NCI-H2227 (cell line): ENCODE data around the gene FAM124A.

Experiments
- DNase-seq: peaks from one replicate; lab custom pipeline; 2025; ENCODE audit not compliant: unreplicated experiment; lab: John Stamatoyannopoulos, UW

The FAM124A gene

DNA sequence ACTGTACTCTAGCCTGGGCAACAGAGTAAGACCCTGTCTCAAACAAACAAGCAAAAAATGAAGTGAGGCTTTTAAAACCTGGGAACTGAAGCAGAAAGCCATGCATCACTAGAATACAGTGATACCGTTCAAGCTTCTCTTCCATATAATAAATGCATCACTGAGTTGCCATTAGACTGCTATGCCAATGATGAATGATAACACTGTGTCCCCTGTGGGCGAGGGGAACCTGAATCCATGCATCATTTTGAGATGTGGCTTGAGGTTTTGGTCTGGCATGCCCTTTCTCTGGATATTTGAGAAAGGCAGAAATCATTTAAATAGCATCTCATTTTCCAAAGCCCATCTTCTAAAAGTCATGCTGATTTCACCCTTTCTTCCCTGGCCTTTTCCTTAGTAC is 1.5 kb upstream of the FAM124A start:
- no peak for DNase-seq

DNA sequence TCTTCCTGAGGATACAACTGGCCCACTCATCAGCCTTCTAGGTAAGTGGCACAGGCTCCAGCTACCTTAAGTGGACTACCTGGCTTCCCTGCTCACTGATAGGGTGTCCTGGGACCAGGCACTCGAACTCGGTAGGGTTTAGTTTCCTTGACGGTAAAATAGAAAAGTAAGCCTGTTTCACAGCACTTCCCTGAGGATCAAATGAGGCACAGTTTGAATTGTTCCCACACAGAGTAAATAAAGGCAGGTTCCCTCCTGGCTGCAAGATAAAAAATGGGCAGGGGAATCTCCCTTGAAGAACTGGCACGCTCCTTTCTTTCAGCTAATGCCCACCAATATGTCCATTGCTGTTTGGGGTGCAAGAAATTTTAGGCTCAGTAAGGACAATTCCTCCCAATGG is 1.1 kb upstream of the FAM124A start:
- DNase-seq: no peak

DNA sequence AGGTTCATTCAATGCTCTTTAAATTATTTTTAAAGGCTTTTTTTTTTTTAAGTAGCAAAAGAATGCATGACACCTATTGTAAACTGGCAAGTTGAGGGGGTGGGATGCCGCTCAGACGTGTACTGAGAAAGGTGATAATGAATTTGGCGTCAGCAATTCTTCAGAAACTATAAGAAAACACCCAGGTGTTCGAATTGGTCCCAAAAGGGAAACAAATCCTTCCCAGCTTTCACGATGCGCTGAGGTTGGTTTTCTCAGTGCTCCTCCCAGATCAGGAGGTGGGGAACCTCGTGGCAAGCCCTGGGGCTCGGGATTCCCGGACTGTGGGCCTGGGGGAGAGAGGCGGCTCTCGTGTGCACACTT is 543 bp upstream of the FAM124A start:
- peak; percentile 47 for DNase-seq

DNA sequence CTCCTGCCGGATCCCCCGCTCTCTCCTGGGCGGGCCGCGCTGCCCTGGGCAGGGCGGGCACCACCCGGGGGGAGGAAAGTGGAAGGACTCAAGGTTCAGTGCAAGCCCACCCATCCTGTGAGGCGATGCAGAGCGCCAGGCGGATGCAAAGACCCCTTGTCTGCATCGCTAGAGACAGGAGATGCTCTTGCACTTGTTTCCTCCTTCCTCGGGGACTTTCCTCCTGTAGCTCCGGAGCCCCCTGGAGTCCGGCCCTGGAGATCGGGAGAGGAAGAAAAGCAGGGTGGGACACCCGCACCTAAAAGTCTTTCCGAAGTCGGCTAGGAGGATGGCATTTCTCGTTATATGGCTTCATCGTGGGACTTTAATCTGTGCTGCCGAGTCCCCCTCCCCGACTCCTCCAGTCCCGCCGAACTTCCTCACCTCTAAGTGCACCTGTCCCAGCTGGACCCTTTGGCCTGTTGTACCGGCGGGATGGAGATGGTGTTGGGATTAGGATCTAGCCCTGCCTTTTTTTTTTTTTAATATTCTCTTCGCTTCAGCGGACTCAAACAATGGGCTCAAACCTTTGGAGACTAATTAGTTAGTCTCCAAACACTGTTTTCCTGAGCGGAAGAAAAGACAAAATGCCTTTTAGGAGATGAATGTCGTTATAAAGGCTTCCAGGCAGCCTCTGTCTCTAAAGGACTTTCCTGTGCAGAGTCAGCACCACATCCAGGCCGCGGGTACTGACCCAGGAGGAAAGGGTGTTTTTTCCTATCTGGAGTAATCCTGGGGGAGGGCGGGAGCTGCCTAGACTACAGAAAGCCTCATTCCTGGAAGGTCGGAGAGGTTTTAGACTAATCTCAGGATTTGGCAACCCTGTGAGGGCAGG is 725 bp downstream of the FAM124A start:
- DNase-seq: peak; percentile 26

DNA sequence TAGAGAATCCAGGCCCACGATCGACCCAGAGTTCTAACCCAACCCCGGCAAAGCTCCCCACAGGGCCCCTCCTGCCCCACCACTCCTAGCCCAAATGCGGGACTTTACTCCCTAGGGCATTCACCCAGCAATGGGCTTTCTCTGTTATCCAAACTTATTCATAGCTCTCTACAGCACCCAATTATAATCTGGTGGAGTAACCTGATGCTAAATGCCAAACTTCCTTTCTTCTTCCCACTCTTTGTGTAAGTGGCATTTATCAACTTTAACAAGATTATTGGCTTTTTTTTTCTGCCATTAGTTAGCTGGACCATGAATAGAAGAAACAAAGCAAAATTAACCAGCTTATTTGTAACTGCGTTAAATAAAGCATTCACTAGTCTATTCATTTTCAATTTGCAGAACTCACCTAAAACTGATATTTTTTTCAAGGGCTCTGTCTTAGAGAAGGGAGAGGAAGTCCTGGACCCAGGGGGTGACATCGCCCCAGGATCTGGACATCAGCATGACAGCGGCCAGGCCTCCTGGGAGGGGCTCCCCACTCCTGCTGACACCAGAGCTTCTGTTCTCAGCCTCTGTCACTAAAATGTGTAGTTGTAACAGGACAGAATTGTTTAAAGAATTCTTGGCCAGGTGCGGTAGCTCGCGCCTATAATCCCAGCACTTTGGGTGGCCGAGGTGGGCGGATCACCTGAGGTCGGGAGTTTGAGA is 1.5 kb downstream of the FAM124A start:
- DNase-seq: no peak

DNA sequence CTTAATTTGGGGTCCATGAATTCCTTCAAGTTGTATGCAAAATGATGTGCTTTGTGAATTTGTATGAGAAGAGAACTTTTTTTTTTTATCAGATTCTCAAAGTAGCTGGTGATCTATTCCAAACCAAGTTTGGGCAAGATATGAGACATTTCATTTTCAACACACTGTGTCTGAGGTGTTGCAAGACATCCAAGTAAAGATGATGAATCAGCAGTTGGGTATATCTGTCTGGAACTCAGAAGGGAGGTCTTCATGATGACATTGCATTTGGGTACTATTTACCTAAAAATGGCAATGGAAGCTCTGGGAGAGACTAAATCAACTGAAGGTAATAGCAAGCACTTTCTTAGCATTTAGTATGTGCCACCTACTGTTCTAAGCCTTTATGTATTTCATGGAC is 2.8 kb downstream of the FAM124A start:
- DNase-seq: no peak

DNA sequence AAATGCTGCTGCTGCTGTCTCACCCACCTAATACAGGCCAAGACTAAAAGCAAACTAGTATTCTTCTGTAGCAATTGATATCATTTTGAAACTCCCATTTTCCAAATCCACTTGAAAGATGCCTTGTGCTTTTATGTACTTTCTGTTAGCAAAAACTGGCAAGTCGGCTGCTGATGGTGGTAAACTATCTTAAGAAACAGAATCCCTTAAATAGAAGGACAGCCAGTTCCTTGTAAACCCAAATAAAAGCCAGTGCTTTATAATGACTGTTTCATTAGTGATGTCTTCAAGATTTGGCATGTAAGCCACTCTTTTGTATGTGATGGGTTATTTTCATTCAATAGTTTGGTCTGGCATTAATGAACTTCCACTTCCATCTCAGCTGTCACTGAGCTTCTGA is 5.2 kb downstream of the FAM124A start:
- DNase-seq: no peak

DNA sequence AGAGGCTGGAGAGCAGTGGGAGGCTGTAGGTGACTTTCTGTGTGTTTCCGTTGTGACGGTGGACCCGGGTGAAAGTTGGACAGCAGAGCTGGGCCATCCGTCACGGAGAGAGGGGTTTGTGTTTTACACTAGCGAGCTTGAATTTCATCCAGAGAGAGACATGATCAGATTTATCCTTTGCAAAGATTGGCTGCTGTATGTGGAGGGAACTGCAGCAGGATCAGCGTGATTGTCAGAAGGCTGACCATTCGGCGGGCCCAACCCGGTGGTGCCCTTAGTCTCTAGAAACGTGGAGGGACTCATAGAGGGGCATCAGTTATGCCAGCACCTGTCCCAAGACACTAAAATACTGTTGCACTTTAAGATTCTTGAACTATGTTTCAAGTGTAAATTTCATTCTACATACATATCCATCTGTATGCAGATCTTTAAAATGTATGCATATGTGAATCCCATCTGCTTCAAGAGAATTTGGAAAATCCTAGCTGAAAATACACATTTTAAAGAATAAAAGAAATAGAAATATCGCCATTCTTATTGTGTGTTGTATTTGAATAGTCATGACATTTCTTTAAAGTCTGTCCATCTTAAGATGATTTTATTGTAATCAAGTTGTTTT is 7.0 kb downstream of the FAM124A start:
- no peak for DNase-seq

DNA sequence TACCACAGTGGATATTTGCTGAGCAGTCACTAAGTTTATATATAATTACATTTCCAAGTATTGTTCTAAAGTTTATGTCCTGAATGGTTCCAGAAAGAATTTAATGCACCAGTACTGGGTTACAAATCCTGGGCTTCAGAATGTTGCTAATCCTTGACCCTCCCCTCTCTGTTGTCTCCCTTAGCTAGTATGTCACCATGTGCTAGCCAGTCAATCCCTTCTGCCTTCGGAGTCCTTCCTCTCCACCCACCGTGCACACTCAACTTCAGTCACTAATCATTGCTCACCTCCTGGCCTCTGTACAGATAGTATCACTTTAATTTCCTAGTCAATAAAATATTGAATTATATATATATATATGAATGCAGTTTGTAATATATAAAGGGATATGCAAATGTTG is 7.5 kb downstream of the FAM124A start:
- DNase-seq: no peak

DNA sequence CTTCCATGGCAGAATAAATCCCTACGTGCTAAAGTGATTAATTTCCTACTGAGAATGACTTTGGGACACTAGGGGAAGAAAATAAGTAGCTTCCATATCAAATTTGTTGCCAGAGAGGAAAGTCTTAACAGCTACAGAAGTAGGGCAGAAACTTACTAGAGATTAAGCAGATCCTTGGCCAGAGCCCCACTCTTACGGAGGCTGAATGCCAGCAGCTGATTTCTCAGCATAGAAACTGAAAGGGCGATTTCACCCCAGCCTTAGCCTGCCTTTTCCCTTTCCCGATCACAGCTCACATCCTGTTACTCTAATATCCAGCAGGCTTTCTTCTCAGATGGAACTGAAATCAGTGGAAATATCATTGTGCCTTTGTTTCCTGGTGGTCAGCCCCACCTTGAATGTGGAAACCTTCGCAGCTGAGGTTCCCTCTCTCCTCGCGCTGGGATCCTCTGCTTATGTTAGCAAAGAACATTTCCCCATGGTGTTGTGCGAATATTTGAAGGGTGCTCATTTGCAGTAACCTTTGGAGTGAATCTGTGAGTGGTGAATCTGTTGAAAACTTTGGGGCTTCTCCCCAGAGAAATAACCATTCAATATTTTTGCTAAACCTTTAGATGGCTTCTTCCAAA is 8.4 kb downstream of the FAM124A start:
- DNase-seq: no peak

DNA sequence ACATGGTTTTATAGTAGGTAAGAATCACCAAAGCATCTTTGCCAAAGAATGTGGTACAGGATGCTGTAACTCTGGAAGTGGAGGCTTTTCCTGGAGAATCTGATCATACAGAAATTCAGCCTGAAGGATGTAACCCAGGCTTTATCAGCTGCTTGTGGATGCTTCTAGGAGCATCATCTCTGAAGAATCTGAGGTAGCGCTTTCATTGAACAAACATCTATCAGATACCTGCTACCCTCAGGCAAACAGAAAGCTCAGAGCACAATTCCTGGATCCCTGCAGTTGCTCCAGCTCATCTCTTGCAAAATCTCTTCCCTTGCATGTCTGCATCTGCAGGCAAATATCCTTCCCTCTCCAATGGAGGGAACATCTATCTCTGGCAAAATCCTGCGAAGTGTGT is 9.3 kb downstream of the FAM124A start:
- no peak for DNase-seq

DNA sequence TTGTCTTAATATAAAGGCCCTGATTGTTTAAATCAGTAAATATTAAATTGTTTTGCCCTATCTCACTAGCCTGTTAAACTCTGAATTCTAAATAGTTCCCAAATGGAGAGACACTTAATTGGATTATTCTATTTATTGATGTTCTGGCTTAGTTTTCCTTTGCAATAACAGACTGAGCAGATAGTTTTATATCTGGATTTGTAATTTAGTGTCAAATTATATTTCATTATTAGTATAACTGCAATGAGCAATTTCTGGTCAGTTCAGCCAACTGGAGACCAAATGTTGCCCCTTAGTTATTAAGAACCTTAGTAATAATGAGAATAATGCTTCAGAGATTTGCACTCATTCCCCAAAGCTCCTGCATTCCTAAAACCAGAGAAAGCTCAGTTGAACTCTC is 10.1 kb downstream of the FAM124A start:
- DNase-seq: no peak

DNA sequence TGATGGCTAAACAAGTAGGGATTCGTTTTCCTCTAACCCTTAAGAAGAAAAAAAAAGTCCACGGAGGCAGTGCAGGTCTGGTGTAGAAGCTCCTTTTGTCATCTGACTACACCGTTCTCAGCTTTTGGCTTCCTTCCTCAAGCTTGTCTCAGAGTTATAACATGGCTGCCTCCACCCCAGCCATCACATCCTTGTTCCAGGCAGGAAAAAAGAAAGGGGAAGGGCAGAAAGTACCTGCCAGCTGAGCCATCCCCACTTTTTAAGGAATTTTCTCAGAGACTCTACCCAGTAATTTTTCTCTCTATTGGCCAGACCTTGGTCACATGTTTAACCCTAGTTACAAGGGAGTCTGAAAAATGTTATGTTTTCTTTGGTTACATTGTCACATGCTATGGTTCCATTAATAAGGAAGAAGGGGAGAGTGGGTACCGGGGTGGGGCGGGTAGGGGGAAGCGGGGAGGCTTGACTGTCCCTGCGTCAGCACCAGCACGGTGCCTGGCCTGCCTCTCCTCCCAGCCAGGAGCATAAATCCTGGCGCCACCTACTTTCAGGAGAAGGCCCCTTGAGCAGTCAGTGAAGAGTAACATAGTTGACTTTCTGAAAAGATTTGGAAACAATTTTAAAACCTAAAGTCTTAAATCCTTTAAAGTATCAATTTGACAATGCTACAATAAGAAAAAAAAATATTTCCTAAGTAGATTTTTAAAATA is 11.1 kb downstream of the FAM124A start:
- no peak for DNase-seq

DNA sequence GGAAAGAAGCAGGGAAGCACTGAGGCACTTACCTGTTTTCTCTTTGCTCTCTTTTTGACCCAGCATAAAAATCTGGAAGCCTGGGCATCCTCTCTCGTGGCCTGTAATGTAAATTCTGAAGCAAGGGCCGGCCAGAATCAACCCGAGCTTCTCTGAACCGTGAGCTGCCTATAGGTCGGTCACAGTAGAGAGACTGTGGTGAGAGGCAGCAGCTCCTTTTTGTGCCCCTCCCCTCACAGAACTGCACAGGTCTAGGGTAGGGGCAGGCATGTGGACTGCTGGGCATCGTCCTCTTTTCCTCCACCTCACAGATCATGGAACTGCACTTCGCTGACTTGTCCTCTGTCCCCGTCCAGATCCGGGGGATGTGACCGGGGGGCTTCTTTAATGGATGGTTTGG is 12.5 kb downstream of the FAM124A start:
- DNase-seq: no peak

DNA sequence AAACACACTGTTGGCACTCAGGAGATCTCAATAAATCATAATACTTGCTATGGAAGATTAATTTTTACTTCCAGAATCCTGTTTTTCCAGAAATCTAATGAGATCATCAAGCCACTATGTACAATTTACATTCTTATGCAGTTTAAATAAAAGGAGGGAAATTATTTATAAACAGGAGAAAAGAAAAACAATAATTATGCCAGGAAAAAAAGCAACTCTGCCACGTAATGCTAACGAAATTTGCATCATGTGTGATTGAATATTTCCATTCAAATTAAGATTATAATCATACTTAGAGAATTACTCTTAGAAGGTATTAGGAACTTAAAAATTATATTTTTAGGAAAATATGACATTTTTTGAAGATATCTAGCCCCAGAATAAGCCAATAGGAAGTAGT is 13.0 kb downstream of the FAM124A start:
- no peak for DNase-seq

DNA sequence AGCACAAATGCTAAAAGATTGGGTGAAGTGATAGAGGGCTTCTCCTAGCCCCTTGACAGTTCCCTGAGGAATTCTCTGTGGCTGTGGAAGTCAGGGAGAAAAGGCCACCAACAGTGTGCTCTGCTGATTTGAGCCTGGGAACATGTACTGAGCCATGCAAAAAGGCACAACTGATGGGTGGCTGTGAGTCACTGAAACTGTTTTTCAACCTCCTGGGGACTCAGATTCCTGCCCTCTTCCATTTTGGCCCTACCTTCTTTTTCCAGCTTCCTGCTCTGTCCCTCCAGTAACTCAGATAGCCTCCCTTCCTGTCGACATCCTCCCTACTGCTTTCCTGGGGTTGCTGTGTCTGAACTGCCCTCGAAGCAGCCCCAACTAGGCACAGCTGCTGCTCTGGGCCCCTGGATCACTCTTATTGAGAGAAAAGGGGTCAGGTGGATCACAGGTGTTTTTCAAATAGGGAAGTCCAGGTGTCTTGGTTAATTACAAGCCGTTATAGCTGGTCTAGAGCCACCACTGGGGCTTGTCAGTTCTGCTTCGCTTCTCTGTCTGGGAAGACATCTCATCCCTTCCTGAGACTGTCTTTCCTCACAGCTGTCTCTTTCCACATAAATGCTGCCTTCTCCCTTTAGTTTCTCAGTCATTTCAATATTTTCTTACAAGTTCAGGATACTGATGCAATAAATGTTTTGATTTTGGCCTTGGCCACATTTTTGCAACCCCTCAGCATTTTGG is 13.7 kb downstream of the FAM124A start:
- no peak for DNase-seq

DNA sequence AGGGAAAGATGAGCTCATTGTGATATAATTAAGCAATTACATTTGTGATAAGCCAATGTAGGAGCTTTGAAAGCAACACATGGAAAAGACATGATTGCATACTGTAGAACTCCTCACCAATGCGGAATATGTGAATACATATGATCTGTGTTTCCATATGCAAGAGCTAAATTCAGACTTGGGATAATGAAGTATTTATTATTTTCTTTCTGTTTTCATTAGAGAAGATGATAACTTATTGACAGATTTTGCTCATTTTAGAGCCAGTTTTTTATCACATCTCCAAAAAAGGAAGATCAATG is 14.2 kb downstream of the FAM124A start:
- no peak for DNase-seq

DNA sequence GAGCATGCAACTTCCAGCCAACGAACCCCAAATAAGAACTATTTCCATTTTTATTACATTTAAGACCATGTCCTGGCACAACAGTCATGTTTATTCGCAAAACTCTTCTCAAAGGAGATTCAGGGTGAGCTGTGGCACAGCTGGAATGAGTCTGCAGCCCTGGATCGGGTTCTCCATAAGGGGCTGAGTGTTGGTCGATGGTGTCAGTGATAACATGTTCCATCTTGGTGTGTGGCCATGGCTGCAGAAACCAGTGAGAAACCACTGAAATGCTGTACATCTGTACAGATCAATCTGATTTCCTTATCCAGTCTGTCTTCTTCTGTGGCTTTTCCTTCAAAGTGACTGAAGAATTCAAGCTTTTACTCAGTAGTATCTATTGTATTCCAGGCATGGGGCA is 15.2 kb downstream of the FAM124A start:
- DNase-seq: no peak

DNA sequence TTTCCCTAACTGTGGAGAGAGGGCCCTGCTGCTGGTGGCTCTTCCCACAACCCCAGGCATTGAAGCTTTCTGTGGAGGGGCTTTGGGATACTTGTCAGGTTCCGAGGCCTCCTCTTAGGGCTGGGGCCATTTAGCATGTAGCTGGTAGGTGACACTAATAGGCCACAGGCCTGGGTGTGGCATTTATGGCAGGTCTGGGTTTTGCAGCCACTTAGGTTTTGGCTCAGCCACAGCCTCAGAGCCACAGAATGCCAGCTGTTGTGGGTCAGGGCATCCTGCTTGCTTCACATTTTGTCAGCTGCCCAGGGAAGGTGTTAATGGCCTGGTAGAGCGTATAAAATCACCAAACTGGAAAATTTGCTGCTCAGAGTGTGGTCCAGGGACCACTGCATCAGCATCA is 15.7 kb downstream of the FAM124A start:
- no peak for DNase-seq

DNA sequence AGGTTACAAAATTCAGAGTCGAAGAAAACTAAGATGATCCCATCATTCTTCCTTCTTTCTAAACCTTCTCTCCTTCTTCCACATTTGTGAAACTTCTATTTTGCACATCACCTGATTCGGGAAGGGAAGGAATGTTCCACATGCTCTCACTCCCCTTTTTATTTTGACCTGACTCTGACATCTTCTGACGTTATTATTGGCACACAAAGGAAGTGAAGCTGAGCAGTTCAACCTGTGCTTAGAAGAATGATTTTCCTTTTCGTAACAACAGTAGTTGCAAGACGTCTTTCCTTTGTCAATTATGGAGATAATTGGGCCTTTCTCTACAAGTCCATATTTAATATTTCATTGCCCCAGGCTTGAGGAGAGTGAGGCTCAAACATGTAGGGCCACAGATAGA is 18.0 kb downstream of the FAM124A start:
- no peak for DNase-seq

DNA sequence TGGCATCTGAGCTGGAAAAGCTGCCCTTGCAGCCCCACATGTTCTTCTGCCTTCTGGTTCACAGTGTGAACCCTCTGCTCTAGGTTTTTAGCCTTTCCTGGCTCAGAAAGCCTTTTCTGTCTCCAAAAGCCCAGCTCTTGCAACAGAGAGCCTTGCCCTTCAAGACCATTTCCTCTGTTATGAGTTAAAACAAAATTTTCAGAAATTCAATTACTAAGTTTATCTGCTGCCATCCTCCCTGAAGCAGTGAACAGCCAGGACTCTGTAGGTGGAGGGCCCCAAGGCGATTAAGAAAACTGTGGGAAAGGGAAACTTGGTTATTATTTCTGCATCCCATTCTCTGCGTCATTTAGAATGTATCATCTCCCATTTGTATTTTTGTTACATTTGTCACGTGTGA is 18.8 kb downstream of the FAM124A start:
- no peak for DNase-seq
